Left kidney (tissue), 2 donors: ENCODE data around the gene IL1RAPL1. TPM values are rescaled to one million over a fixed set of nuclear protein-coding genes. Genes with fewer than 3 reads are reported as not detected.
"Not testable (repeated sequence)": the region's sequence is repeated elsewhere in the genome, so short reads cannot be mapped to it uniquely, and the experiment has no call there.

ENCODE experiments used
- DNase-seq: peaks from one replicate; pipeline ENCODE4 v3.0.0-alpha.2; 2013
- polyA plus RNA-seq: library from polyadenylated mRNA; unstranded; fragments of 120-200 nt; gene quantifications from one replicate; pipeline ENCODE4 v1.2.1, GENCODE V29; 2013; ENCODE audit not compliant: insufficient read length

The IL1RAPL1 gene
- polyA plus RNA-seq, 1 donor = 2.5 TPM

DNA sequence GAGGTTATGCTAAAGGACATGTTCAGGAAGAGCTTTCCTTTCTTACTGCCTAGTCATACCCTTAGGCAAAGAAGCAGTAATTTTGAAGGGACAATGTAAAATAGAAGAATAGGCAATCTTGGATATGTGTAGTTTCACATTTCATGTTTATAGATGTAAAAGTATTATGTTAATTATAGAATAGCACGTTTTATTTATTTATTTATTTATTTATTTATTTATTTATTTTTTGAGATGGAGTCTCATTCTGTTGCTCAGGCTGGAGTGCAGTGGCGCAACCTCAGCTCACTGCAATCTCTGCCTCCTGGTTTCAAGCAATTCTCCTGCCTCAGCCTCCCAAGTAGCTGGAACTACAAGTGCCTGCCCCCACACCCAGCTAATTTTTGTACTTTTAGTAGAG lies 535.6 kb downstream of the IL1RAPL1 start:
- not testable (repeated sequence) for DNase-seq

DNA sequence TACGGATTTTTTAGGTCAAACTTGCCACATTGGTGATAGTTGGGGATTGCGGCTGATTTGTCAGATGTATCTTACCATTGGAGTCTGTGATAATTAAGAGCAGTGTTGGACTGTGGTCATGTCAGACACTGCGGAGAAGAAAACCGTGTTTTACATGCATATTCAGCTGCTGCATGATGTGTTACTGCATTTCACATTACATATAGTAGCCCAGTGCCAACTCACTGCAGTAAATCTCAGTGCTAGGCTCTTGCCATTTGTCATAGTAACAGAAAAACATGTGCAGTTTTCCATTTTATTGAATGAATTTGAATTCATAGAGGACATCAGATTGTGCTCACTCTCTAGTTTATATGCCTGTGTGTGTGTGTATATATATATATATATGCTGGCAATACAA lies 543.7 kb downstream of the IL1RAPL1 start:
- no peak for DNase-seq

DNA sequence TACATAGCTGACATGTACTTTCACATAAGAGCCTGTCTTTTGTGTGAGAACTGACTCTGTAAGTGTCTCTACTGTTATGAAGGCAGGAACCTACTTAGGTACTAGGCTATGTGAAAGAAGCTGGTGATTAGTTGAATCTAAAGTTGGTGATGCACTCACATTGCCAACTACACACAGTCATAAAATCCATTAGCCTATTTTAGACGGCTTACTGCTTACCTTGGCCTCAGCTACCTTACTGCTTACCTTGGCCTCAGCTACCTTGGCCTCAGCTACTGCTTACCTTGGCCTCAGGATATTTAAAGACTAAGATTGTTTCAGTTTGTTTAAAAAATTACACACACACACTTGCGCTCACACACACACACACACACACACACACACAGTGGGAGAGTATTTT lies 549.7 kb downstream of the IL1RAPL1 start:
- DNase-seq = no peak

DNA sequence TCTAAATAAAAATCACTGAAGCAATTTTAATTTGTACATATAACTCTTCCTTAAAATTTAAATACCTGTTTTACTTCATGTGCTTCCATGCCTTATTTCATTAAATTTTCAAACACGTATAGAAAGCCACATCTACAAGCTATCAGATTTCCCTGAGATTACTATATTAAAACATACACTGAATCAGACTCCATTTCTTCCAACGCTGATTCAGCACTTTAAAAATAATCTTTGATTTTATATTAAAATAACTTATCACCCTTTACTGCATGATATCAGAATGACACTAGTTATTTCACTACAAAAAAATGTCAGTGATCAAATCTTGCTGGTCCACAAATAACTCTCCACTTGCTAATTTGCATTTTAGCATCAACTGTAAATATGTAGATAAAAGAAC lies 550.8 kb downstream of the IL1RAPL1 start:
- DNase-seq = no peak

DNA sequence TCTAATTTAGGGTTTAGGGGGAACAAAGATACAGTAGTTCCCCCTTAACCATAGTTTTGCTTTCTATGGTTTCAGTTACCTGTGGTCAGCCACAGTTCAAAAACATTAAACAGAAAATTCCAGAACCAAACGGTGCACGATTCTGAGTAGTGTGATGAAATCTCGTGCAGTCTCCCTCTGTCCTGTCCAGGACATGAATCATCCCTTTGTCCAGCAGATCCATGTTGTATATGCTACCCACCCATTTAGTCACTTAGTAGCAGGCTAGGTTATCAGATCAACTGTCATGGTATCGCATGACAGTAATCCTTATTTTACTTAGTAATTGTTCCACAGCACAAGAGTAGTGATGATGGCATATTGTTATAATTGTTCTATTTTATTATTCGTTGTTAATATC lies 556.1 kb downstream of the IL1RAPL1 start:
- DNase-seq = no peak

DNA sequence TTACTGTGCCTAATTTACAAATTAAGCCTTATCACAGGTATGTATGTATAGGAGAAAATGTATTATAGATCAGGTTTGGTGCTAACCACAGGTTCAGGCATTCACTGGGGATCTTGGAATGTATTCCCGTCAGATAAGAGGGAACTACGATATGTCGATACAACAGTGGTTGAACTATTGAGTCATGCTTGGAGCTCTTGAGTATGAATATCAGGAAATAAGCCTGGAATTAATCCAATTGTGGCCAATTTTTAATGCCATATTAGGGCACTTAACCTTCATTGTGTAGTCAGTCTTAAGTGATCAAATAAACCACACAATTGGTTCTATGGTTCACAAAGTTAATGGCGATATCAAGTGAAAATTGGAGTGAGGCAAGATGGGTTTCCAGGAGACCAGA lies 556.5 kb downstream of the IL1RAPL1 start:
- no peak for DNase-seq

DNA sequence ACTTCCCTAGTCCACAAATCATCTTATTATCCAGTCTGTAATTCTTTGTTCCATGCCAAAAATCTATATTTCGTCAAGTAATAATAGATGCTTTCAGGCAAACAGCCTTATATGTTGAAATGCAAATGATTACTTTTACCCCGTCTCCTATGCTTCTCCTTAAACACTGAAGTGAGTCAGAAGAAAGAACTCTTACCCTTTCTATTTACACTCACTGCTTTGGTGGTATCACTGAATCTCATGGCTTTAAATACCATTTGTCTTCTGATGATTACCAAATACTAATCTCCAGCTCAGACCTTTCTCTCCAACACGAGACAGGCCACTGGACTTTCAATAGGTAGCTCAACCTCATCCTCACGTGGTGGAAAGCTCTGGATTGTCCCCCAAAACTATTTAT lies 558.1 kb downstream of the IL1RAPL1 start:
- DNase-seq = no peak

DNA sequence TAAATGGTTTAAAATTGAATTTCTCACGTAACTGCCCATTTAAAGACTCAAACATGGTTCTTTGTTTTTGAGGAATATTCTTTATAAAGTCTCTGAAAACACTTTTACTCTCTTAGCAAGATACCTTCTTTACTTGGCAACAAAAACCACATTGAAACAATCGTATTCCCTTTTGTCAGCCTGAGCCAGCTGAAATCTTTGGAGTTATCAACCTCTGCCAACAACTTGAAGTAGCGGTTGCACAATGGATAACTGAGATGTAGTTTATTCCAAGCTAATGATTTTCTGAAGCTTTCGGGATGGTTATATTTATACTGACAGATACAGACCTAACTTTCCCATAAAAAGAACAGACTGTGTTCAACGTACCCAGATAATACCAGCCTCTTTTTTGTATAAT lies 561.3 kb downstream of the IL1RAPL1 start:
- DNase-seq = no peak

DNA sequence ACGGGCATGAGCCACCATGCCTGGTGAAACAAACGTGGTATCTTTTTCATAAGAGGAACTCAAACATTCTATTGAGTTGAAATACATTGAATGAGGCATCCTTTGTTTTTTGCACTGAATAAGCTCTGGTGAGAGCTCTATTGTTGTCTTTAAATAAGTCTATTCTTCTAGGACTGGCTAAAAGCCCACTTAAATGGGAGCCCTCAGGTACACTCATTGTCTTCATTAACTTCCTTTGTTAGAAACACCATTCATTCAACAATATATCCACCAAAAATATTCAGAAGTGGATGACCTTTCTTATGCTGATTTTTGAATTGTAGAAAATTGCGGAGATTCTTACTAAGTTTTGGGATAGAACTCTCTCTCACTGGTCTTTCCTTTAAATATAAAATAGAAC lies 568.0 kb downstream of the IL1RAPL1 start:
- no peak for DNase-seq

DNA sequence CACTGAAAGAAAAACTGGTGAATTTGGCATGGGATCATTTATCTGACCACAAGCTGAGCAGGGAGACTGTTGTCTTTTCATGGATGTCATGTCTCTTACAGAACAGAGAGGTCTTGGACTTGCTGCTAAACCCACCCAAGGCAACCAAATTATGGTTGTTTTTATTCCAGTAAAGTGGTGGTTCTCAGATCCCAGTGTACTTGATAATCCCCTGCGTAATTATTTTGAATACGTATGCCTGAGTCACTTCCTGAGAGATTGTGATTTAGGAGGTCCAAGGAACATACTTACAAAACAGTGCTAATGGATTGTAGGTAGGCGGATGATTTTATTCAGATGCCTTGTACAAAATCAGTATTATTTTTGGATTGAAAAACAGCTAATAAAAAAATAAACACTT lies 585.6 kb downstream of the IL1RAPL1 start:
- DNase-seq = no peak

DNA sequence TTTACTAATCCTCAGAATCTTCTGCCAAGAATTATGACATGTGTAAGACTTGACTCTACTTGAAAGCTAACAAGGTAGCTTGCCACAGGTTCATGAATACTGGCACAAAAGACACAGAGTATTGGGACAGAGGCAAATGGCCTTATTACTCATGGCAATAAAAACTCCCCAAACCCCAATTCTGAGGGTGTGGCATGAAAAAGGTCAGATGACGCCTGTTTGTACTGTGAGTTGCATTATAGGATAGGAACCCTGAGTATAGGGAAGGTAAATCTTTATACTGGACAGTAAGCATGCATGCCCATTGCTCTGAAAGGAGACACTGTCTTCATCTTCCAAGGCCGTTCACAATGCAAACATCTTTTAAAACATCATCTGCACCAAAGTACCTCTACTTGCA lies 600.0 kb downstream of the IL1RAPL1 start:
- no peak for DNase-seq

DNA sequence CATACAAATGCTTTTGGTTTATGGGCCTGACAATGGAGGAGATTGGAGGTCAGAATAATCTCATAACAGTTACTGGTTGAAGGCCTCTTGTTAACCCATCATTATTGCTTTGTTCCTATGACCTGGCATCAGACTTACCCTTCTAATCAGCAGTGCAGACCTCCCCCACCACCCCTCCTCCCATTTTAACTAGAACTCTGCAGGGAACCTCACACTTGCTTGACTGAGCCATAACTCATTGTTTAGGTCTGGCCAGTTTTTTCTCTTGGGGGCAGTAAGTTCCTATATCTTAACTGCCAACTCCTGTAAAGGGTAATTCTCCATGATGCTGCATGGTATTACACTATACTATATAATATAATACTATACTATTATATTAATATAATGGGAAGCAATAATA lies 609.3 kb downstream of the IL1RAPL1 start:
- no peak for DNase-seq

DNA sequence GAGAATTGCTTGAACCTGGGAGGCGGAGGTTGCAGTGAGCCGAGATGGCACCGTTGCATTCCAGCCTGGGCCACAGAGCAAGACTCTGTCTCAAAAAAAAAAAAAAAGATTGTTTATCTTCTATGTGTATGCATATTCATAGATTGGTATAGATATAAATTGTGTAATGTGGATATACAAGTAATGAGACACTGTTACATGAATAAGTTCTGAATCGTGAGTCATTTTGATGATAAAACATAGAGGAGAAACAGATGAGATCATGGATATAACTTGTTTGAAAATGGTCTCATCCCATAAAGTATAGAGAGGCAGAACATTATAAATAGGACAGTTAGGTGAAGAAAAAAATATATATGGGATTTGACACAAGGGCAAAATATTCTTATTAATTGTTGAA lies 628.0 kb downstream of the IL1RAPL1 start:
- DNase-seq = no peak

DNA sequence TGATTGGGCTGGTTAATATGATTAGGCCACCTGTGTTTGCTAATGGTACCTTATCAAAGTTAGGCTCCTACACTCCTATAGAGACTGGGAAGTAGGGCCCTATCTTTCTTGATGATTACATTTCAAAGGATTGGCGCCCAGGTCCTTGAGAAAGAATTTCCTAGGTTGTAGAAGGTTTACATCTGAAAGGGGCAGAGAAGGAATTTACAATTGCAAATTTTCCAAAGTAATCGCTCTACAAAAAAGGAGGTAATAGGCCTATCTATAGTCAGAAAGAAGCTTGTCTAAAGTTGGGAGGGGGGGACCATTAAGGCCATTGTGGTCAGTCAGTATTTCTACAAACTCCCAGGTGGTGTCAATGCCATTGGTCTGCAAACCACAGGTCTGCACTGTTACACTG lies 638.4 kb downstream of the IL1RAPL1 start:
- no peak for DNase-seq

DNA sequence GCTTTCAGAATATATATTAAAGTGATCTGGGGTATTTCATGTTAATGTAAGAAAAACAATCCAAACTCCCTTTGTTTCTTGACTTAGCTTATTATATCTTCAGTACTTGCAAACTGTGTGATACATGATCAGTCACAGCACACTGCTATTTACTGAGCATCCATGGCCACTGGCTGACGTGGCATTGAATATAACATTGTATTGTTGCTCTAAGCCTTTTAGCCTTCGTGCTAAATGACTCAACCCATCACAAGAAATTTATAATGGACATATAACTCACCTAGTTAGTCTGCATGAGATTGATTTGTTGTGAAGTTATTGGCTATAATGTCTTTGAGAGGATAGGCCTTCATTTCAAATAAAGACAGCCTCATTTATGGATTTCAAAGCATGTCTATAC lies 642.6 kb downstream of the IL1RAPL1 start:
- no peak for DNase-seq

DNA sequence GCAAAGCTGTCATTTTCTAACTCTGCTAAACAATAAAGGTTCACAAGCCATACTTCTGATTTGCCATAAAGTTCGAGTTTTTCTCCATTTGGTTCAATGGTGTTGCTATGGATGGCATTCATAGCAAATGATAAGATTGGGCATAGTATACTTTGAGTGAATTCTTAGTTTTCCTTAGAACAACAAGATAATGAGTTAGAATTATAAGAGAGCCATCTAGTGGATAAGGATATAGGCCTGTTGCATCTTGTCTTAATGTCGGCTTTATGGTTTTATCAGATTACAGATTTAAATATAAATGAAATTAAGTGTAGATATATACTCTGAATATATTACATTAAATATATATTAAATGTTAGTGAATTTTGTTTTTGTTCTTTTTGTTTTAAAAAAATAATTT lies 644.6 kb downstream of the IL1RAPL1 start:
- DNase-seq = no peak

DNA sequence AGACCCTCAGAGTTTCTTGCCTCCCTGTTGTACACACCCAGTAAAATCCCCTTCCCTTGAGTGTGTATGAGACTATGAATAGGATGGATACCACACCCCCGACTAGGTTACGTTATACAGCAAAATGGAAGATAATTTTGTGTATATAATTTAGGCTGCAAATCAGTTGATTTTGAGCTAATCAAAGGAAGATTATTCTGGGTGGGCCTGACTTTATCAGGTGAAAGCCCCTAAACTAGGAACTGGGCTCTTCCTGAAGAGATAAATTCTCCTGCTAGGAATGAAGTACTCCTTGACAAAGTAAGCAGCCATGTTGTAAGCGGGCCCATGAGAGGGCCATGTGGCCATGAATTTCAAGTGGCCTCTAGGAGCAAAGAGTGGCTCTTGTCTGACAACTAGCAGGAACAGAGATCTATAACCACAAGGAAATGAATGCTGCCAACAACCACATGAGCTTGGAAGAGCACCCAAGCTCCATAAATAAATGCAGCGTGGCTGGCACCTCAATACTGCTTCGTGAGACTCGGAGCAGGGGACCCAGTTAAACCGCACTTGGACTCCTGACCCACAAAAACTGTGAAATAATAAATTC lies 646.4 kb downstream of the IL1RAPL1 start:
- DNase-seq = no peak

DNA sequence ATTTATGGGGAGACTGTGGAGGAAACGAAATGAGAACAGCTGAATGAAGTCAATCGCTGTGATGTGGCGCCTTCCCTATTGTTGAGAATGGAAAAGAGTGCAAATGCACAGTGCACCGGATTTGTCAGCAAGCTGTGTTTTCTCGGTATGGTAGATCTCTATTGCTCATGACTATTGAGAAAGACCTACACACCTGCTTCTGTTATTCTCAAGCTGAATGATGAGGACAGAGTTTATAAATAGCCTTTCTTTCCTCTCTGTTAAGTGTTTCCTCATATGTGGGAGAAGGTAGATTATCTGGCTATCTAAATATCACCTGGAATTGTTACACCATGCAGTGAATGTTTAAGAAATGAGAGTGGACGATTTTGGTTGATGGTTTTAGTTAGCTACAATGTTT lies 650.7 kb downstream of the IL1RAPL1 start:
- no peak for DNase-seq

DNA sequence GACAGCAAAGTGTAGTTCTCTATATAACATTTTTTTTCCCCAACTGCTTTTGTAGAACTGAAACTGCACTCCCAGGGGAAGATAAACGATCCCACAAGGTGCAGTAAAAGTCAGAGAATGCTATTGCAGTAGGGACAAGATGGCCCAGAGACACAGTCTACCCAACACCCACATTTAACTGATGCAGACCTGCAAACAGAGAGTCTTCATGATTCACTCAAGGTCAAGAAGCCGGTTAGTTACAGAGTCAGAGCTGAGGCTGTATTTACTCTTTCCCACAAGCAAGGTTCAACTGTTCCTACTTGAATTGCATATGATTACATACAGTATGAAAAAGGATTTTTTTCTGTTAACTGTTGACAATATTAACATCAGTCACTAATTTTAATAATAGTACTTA lies 654.6 kb downstream of the IL1RAPL1 start:
- no peak for DNase-seq

DNA sequence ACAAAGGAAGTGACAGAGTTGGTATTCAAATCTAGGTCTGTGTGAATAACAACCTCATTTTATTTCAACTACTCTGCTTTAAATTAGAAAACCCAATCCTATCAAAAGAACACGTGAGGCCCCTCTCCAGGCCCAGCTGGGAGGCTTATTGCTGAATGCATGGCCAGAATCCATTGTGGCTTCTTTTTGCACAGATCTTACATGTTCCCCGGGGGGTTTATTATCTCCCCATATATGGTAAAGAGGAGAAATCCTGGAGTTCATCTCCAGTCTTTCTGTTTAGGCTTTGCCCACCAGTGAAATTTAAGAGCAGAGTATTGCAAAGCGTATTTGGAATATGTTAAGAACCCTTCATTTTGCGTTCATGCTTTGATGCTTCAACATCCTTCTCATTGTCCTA lies 655.6 kb downstream of the IL1RAPL1 start:
- no peak for DNase-seq

DNA sequence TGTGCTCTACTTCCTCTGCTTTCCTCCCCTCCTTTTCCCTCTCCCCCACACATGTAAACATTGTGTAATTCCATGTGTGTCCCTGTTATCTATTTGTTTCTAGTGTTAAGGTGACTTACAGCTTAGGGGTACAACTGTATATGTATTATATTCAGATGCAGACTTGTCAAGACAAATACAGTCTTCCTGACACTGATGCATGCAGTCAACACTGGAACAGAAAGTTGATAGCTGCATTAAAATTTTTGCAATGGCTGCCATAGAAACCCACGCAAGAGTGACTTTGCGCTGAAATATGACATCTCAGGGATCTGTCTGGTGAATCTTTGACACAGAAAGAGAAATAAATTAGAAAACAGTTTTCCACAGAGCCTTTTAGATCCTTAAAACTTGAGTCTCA lies 656.7 kb downstream of the IL1RAPL1 start:
- no peak for DNase-seq

DNA sequence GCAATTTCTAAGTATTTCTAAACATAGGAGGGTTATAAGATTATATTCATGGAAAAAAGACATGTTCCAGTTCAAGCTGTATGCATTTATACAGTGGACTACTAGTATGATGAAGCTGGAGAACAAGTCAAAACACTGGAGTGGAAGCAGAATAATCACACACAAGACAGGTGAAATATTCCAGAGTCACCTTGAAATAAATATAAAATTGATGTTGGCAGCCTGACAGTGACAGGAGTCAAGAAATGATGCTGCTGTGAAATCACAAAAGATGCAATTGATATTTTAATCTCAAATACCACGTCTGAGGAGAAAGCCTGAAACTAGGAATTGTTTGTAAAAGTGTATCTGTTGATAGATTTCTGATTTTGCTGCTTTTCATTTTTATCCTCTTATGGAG lies 667.3 kb downstream of the IL1RAPL1 start:
- DNase-seq = no peak

DNA sequence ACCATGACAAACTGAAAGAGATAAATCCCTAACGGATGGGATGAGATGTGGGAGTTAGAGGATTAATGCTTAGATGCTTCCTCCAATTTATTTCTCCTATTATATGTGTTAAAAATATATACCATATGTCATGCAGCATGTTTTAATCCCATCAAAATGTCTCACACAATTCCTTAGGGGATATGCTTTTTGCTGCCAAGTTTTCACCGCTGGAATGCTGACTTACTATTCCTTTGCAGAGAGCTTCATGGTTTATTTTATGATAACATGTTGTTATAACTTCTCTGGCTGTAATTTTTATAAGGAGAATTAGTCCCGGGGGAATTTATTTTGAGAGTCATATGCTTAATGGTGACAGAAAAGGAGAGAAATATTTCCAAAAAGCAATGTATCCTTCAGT lies 670.3 kb downstream of the IL1RAPL1 start:
- DNase-seq = peak; percentile 19

DNA sequence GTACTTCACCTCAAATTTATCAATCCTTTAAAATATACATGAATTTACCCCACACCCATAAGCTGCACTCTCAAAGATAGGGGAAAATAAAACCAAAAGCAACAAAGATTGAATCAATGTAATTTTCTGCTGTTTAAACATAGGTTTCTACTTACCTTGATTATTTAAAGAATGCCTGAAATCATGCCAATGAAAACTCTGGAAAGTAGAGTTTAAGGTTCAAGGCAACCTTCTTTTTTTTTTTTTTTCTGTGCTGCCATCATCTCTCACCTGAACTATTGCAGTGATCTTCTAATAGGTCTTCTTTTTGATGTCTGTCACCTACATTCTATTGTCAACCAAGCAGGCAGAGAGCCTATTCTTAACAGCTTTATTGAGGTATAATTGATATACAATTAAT lies 682.1 kb downstream of the IL1RAPL1 start:
- no peak for DNase-seq

DNA sequence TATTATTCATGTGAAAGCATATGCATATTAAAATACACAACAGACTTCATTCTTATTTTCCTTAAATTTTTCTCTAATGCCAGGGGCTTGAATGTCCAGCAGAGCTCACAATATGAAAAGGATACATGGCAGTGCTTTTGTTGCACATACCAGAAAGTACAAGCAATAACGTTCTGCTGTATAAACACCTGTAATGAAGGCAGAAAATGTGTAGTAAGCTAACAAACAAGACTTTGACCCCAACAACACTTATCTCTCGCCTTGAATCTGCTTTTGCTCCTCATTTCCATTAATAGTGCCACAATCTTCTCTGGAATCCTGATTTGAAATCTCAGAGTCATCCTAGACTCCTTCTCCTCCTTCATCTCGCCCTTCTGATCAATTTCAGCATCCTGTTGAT lies 687.3 kb downstream of the IL1RAPL1 start:
- no peak for DNase-seq
